ENCODE measurements around the gene STXBP6.

DNA sequence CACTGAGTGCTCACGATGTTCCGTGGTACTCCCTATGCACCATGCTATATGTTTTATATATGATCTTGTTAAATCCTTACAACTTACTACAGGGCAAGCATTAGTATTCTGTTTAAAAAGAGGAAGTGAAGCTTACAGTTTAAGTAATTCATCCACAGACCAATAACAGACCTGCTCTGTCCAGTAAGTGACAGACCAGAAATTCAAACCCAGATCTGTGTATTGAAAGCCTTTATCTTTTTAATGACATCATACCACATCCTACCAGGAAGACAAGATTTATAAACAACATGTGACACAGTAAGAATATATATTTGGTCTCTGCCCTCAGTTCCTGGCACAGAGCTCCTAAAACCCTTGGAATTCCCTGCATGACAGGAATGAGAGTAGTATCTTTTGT lies 206.5 kb downstream of the STXBP6 start:
- TF ChIP-seq POLR2AphosphoS5 (IDR thresholded peaks at IDR 0.05; ENCODE audit: low read depth, low read length) (no peak), REST (IDR thresholded peaks at IDR 0.05; ENCODE audit: insufficient read depth in 1 of 2, low read depth in 2 of 2, low read length in 1 of 2) (no peak), TCF7L2 (IDR thresholded peaks at IDR 0.05; ENCODE audit: low read depth, low read length) (no peak)
- TF ChIP-seq, protein P1, sequence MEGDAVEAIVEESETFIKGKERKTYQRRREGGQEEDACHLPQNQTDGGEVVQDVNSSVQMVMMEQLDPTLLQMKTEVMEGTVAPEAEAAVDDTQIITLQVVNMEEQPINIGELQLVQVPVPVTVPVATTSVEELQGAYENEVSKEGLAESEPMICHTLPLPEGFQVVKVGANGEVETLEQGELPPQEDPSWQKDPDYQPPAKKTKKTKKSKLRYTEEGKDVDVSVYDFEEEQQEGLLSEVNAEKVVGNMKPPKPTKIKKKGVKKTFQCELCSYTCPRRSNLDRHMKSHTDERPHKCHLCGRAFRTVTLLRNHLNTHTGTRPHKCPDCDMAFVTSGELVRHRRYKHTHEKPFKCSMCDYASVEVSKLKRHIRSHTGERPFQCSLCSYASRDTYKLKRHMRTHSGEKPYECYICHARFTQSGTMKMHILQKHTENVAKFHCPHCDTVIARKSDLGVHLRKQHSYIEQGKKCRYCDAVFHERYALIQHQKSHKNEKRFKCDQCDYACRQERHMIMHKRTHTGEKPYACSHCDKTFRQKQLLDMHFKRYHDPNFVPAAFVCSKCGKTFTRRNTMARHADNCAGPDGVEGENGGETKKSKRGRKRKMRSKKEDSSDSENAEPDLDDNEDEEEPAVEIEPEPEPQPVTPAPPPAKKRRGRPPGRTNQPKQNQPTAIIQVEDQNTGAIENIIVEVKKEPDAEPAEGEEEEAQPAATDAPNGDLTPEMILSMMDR (IDR thresholded peaks at IDR 0.05): no peak
